Tibial nerve (tissue), 4 donors: Measurements from ENCODE around the gene KIRREL3.

Experiments
- EP300 ChIP-seq, 2 donors: sonication (generic); formaldehyde crosslinking; IDR thresholded peaks; one replicate each; pipeline ENCODE4 v1.6.1; 2017; ENCODE audit warnings: antibody characterized with exemption in 2 of 2, mild to moderate bottlenecking in 1 of 2
- POLR2A ChIP-seq, 2 donors: fragments of 450-650 bp; IDR thresholded peaks; one replicate each; pipeline ENCODE4 v1.6.1; 2017; ENCODE audit warnings: antibody characterized with exemption in 2 of 2, mild to moderate bottlenecking in 2 of 2, moderate library complexity in 2 of 2
- TF ChIP-seq, protein P1 (sequence below), 5 experiments: fragments of 200-600 bp in 3 of 5; fragments of 450-650 bp in 2 of 5; sonication (generic) in 3 of 5; IDR thresholded peaks; one replicate each; pipeline ENCODE4 v1.5.1; 2016 to 2019; ENCODE audit warnings: antibody characterized with exemption in 5 of 5, mild to moderate bottlenecking in 3 of 5, moderate library complexity in 2 of 5

DNA sequence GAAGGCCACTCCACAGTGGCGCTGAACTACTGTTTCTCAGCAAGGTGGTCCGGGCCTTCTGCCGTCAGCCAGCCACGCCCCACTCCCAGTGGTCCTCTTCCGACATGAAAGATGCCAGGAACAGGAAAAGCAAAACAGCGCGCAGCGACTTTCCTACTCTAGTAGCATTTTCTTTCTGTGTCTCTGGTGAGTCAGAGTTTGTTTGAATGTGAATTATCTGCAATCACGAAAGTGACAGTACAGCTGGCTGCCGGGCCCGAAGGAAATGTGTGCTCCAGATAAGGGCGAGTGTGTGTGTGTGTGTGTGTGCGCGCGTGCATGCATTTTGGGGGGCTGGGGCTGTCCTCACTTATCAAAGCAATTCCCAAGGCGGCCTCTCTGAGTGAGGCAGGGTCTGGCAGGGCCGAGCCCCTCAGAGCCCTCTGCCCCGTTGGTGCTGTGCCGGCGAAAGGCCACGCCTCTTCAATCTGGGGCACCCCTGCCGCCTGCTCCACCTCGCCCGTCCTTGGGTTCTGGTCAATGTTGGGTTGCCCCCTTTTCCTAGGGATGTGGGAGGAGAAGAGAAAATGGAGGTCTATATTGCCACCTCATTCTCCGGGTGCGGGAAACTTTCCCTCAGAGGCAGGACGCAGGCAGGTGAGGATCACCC lies 288.5 kb downstream of the KIRREL3 start:
- TF ChIP-seq POLR2A (IDR thresholded peaks at IDR 0.05) (no peak), EP300 (IDR thresholded peaks at IDR 0.05) (no peak)
- TF ChIP-seq, protein P1, sequence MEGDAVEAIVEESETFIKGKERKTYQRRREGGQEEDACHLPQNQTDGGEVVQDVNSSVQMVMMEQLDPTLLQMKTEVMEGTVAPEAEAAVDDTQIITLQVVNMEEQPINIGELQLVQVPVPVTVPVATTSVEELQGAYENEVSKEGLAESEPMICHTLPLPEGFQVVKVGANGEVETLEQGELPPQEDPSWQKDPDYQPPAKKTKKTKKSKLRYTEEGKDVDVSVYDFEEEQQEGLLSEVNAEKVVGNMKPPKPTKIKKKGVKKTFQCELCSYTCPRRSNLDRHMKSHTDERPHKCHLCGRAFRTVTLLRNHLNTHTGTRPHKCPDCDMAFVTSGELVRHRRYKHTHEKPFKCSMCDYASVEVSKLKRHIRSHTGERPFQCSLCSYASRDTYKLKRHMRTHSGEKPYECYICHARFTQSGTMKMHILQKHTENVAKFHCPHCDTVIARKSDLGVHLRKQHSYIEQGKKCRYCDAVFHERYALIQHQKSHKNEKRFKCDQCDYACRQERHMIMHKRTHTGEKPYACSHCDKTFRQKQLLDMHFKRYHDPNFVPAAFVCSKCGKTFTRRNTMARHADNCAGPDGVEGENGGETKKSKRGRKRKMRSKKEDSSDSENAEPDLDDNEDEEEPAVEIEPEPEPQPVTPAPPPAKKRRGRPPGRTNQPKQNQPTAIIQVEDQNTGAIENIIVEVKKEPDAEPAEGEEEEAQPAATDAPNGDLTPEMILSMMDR (IDR thresholded peaks at IDR 0.05): no peak
